22Rv1 (cell line): ENCODE data around the gene IL2RA.

Source experiments
- H3K27ac ChIP-seq: fragments of 450-650 bp; 2 replicates; pipeline ENCODE4 v1.5.1; 2017
- CTCF ChIP-seq: fragments of 450-650 bp; IDR thresholded peaks from 2 replicates; pipeline ENCODE4 v1.5.1; 2017; ENCODE audit warnings: mild to moderate bottlenecking
- ZFX ChIP-seq: fragments of 450-650 bp; IDR thresholded peaks from 2 replicates; pipeline ENCODE4 v1.6.1; 2017; ENCODE audit warnings: antibody characterized with exemption, borderline replicate concordance

IL2RA gene

GRCh38 chr10:5977471-5978229 is 84.5 kb downstream of the IL2RA start, which contains the start of gene IL15RA:
Gene IL15RA, minus strand, starts transcription at chr10:5977543. Its CDS starts 51 bp downstream, at chr10:5977492.
- peak; percentile 52 for TF ChIP-seq CTCF
- no peak for TF ChIP-seq ZFX
- no peak within 1 kb of the TSS for H3K27ac ChIP-seq

GRCh38 chr10:5976512-5977470 is 85.4 kb downstream of the IL2RA start:
- no peak for TF ChIP-seq CTCF
- no peak for TF ChIP-seq ZFX

GRCh38 chr10:5975641-5976473 is 86.3 kb downstream of the IL2RA start:
- no peak overlapping the region for H3K27ac ChIP-seq
- TF ChIP-seq ZFX (no peak), CTCF (no peak)

More at GRCh38 chr10:5976512-5977470, 85.4 kb downstream of the IL2RA start:
- no peak overlapping the region for H3K27ac ChIP-seq

- H3K27ac ChIP-seq = no peak overlapping the region
- TF ChIP-seq ZFX (no peak), CTCF (no peak)
These were observed 89.1 kb downstream of the IL2RA start for GRCh38 chr10:5973069-5973468.

GRCh38 chr10:5971886-5972285 is 90.3 kb downstream of the IL2RA start:
- no peak for TF ChIP-seq ZFX
- TF ChIP-seq CTCF = no peak
- no peak overlapping the region for H3K27ac ChIP-seq

GRCh38 chr10:5971315-5971832 is 90.8 kb downstream of the IL2RA start:
- no peak overlapping the region for H3K27ac ChIP-seq
- TF ChIP-seq CTCF = no peak
- TF ChIP-seq ZFX = no peak
